GM19035 (cell line): ENCODE measurements around the gene KMT5C.
"Not testable (repeated sequence)": the region's sequence is repeated elsewhere in the genome, so short reads cannot be mapped to it uniquely, and the experiment has no call there.

Experiments used
- ATAC-seq: cut with Tn5 transposase; IDR thresholded peaks from one replicate; pipeline ENCODE4 v1.9.1; 2021; ENCODE audit not compliant: unreplicated experiment

KMT5C gene

DNA sequence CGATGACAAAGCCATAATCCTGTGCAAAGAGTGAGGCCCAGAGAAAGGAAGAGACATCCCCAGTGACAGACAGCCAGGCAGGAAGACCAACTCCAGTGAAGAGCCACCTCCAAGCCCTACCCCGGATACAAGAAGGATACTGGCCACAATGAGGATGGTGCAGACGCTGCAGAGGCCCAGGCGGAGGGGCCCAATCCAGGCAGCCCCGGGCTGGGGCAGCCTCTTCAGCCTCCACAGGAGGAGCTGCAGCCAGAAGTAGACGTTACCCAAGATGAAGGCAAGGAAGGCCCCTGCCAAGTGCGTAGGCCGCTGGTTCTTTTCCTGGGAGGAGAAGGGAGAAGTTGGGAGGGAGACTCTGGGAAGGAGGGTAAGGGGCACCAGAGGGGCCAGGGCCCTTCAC, 23.0 kb upstream of the KMT5C start:
- ATAC-seq, result no peak

GRCh38 chr19:55319785-55320184, 19.9 kb upstream of the KMT5C start:
- ATAC-seq, result no peak

GRCh38 chr19:55320844-55321419, 18.7 kb upstream of the KMT5C start:
- no peak for ATAC-seq

DNA sequence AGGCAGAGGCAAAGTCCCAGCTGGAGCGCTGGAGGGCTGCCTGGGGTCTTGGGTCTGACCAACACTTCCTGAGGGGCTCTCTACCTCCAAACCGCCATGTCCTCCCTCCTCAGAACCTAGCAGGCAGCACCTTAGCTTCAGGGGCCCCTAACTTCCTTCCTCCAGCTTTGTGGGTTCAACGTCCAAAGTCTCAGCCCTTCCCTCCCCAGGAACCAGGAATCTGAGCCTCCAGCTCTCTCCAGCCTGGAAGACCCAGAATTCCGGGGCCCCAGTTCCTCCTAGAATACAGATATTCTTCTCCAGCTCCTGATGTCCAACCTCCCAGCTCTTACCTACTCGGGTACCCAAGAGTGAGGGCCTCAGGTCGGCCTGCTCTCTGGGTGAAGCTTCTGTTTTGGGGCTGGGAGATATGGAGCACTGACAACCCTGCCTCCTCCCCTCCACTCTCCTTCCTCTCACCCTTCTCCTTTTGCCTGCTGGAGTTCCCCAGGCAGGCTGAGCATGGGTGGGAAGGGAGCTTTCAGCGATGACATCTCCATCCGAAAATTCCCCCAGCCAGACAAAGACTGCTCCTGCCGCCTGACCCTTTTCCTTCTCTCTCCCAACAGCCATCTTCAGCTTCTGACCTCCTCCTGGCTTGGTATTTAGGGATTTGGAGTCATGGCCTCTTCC, 18.1 kb upstream of the KMT5C start:
- ATAC-seq, result no peak

- ATAC-seq, result no peak
These were observed 17.3 kb upstream of the KMT5C start for GRCh38 chr19:55322204-55322885.

DNA sequence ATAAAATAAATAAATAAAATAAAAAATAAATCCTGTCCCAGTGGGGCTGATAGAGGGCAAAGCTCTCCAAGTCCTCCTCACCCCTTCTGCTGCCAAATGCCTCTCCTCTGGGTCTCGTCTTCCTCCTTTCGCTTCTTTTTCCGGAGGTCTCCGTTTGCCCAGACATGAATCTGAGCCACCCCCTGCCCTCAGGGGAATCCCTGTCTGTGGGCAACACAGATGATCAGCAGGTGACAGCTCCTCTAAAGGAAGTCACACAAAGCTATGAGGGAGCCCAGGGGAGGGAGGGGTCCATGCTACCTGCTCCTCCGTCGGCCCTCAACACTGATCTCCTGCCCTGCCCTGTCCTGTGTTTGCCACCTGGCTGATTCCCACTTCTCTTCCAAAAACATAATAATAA, 15.0 kb upstream of the KMT5C start:
- ATAC-seq, result no peak

DNA sequence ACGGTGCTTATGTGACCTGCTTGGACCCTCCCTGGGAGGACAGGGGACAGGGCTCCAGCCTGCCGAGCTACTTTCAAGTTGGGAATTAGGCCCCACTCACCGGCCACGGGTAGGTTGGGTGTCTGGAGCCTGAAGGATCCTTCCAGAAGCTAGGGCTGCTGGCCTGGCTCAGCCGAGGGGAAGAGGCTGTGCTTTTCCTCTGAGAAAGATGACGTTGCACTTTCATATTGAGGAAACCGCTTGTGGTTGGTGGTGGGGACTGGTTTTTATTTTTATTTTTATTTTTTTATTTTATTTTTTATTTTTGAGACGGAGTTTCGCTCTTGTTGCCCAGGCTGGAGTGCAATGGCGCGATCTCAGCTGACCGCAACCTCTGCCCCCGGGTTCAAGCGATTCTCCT, 14.5 kb upstream of the KMT5C start, which contains the start of gene TMEM150B:
TMEM150B (minus strand) TSS at position 170 of the 400 bp plus-strand sequence. CDS start 4,305 bp downstream, outside the sequence.
- ATAC-seq, result no peak

- not testable (repeated sequence) for ATAC-seq
These were observed 10.8 kb upstream of the KMT5C start for GRCh38 chr19:55328774-55329318.

DNA sequence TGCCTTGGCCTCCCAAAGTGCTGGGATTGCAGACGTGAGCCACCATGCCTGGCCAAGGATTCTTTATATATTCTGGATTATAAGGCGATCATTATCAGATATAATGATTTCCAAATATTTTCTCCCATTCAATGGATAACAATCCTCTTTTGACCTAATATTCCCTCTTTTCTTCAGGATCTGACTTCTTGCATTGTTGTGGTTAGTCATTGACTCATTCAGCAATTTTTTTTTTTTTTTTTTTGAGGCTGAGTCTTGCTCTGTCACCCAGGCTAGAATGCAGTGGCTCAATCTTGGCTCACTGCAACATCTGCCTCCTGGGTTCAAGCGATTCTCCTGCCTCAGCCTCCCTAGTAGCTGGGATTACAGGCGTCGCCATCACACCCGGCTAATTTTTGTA, 9.9 kb upstream of the KMT5C start:
- not testable (repeated sequence) for ATAC-seq

GRCh38 chr19:55333870-55334269, 5.8 kb upstream of the KMT5C start:
- ATAC-seq, result no peak

DNA sequence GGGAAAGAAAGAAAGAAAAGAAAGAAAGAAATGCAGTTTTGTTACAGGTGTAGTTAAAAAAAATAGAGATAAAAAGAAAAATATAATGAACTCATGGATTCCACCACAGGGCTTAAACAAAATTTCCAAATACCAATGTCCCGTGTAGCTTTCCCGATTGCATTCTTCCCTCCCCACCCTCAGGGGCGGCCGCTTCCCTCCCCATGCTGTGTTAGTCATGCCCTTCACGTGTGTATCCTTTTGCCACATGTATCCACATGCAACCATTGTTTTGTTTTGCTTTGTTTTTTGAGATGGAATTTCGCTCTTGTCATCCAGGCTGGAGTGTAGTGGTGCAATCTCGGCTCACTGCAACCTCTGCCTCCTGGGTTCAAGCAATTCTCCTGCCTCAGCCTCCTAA, 3.6 kb upstream of the KMT5C start:
- no peak for ATAC-seq

GRCh38 chr19:55339889-55340783, 460 bp downstream of the KMT5C start:
- ATAC-seq, result no peak

GRCh38 chr19:55340784-55341147, 1.1 kb downstream of the KMT5C start:
- no peak for ATAC-seq

- ATAC-seq, result no peak
These were observed 1.5 kb downstream of the KMT5C start for GRCh38 chr19:55341171-55341588.

DNA sequence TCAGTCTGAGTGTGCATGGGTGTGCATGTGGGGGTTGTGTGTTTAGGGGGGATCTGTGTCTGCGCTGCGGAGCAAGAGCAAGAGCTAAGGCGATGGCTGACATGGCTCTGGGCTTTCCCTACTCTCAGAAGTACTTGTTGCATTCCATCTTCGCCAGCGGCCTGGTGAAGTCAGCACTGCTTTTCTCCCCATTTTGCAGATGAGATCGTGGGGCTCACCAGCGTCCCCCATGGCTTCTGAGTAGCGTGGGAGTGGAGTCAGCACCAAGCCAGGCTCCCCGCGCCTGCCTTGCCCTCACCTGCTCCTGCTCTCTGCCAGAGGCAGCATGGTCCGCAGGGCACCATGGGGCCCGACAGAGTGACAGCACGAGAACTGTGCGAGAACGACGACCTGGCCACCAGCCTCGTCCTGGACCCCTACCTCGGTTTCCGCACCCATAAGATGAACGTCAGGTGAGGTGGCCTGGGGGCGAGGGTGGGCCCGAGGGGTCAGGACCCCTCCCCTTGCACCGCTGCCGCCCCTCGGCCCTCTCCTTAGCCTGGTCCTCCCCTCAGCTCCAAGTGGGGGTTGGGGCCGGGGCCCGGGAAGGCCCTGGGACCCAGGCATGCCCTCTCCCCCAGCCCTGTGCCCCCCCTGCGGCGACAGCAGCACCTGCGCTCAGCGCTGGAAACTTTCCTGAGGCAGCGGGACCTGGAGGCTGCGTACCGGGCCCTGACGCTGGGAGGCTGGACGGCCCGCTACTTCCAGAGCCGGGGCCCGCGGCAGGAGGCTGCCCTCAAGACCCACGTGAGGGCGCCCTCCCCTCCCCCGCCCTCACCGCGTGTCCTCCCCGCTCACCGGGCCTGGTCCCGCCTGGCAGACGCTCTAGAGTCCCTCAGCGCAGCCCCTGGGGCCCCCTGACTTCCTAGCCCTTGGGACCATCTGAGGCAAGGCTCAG, 2.2 kb downstream of the KMT5C start:
- no peak for ATAC-seq

GRCh38 chr19:55344444-55344843, 4.8 kb downstream of the KMT5C start:
- no peak for ATAC-seq

GRCh38 chr19:55345101-55345817, 5.6 kb downstream of the KMT5C start:
- no peak for ATAC-seq

GRCh38 chr19:55345818-55346724, 6.4 kb downstream of the KMT5C start:
- no peak for ATAC-seq
